GM18505 (cell line): ENCODE measurements around the gene NOL9.

Experiments
- ATAC-seq: cut with Tn5 transposase; IDR thresholded peaks from one replicate; pipeline ENCODE4 v1.9.1; 2021; ENCODE audit not compliant: unreplicated experiment
- POLR2A ChIP-seq: IDR thresholded peaks from 4 replicates; pipeline ENCODE4 v1.6.1; 2011; ENCODE audit warnings: borderline replicate concordance; ENCODE audit not compliant: insufficient read depth, insufficient read length; ENCODE audit errors: extremely low read depth

Gene NOL9

GRCh38 chr1:6513320-6513801 is 41.0 kb downstream of the NOL9 start:
- TF ChIP-seq POLR2A: no peak
- no peak for ATAC-seq

DNA sequence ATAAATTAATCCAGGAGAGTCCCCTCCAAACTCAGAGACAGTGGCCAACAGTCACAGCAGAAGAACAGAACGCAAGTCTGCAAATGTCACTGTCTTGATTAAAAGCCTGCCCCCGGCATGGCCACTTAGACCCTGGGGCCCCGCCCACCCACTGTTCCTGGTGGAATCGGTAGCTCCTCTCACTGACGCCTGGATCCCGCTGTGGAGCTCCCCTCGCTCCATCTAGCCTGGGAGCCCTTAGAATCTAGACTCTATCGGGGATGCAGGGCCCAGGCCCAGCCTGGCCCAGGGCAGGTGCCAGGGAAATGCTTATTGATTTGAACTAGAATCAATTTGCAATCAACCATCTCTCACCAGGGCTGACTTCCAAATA is 41.4 kb downstream of the NOL9 start:
- TF ChIP-seq POLR2A: no peak

DNA sequence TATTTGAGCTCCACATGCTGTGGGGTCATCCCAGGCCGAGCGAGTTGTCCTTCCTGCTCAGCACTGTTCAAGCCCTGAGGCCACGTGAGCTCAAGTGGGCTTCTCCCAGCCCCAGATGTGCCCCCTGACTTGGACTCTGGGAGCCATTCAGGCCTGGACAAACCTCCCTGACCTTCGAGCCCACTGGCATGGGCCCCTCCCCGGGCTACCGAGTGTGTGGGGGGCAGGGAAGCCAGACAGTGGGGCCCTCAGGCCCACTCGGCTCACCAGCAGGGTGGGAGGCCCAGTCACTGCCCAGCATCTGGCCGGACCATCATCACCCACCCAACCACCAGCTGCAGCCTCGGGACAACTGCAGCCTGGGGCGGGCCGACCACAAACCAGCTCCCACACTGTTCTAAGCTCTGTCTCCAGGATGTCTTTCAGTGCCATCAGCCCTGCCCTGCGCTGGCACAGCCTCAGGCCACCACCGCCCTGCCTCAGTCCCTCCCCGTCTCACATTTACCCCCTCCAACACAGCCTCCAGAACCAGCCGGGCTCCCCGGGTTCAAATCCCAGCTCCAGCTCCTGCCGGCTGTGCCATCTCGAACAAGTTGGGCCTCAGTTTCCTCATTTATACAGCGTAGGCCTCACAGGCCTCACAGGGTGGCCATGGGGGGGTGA is 41.9 kb downstream of the NOL9 start:
- ATAC-seq: no peak
- TF ChIP-seq POLR2A: no peak

More for the DNA sequence above, 41.4 kb downstream of the NOL9 start:
- no peak for ATAC-seq

DNA sequence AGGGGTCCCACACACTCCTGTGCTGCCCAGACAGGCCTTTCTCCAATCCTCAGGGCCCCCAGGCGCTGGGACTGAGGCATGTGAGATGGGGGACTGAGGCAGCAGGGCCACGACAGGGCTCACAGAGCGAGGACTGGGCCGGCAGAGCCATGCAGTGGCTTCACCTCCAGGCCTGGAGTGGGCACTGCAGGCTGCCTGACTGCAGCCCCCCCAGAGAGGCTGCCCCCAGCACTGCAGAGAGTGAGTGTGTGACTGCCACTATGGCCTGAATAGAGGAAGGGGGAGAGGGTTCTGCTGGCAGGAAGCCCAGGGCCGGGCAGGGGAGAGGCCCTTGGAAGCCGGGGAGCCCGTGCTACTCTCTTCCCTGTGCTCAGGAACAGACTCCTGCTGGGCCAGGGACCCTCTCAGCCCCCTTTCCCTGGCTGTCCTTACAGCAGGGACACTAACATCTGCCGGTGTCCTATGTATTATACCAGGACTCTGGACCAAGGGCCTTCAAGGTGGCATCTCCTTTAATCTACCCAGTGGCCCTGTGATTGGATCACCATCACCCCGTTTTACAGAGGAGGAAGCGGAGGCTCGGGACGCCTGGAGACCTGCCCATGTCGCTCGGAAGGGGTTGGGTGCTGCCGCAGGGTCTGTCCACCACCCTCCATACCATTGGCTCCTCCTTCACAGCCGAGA is 42.6 kb downstream of the NOL9 start:
- TF ChIP-seq POLR2A: no peak
- ATAC-seq: no peak

DNA sequence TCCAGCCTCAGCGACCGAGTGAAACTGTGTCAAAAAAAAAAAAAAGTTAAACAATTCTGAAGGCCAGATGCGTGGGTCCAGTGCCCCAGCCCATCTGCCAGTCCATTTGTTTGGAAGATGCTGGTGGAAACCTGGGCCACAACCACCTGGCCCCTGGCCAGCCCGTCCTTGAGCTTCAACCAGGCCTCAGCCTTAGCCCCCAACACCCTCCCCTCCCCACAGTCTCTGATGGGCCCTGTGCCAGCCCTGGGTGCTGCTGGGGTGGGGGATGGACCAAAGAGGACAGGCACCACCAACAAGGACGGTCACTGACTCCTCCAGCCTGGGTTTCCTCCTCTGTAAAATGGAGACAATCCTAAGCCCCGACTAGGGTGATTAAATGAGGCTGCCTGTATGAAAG is 43.3 kb downstream of the NOL9 start:
- no peak for ATAC-seq
- no peak for TF ChIP-seq POLR2A

DNA sequence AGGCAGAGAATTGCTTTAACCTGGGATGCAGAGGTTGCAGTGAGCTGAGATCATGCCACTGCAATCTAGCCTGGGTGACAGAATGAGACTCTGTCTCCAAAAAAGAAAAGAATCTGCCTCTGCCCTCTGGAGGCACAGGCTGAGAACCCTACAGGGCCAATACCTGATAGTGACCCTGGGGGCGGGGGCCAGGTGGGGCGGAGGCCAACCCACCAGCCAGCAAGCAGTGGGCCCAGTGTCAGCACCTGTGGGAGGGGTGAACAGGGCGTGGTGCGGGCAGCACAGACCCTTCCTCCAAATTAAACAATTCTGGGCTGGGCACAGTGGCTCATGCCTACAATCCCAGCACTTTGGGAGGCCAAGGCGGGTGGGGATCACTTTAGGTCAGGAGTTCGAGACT is 43.8 kb downstream of the NOL9 start:
- ATAC-seq: no peak
- TF ChIP-seq POLR2A: no peak

DNA sequence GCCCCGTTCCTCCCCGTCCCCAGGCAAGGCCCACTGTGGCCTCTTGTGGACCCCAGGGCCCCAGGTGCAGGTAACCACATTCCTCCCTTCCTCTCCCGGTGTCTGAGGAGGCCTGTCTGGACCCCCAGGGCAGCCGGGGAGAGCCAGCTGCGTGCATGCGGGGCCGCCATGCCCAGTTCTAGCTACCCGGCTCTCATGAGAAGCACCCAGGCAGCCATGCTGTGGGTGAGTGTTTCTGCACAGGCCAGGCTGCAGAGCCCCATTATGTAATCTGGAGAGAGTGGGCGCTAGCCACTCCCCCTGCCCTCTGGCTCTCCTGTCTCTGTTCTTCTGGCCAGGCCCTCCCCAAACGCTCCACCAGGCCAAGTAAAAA is 44.4 kb downstream of the NOL9 start:
- ATAC-seq: no peak

GRCh38 chr1:6509220-6509918 is 44.9 kb downstream of the NOL9 start:
- ATAC-seq: no peak

More for the DNA sequence above, 44.4 kb downstream of the NOL9 start:
- TF ChIP-seq POLR2A: no peak

GRCh38 chr1:6508816-6509189 is 45.5 kb downstream of the NOL9 start:
- ATAC-seq: no peak
- no peak for TF ChIP-seq POLR2A

More at GRCh38 chr1:6509220-6509918, 44.9 kb downstream of the NOL9 start:
- TF ChIP-seq POLR2A: no peak

GRCh38 chr1:6508154-6508815 is 46.0 kb downstream of the NOL9 start:
- no peak for TF ChIP-seq POLR2A
- no peak for ATAC-seq

DNA sequence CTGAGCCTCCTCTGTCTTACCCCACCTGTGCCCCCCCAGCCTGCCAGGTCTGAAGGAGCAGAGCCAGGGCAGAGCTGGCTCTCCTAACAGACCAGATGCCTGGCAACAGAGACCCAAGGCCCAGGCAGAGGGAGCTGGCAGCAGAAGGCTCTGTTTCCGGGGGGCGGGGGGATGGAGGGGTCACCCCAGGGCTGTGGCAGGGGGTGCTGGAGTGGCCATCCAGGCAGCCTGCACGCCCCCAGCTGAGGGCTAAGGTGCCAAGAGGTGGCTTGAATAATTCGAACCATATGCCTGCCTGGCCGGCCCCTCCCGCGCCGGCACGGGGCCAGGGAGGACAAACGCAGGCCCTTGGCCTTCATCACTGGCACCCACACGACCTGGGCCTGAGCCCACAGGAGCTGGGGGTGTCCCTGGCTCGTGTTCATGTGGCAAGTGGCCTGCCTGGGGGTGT is 46.8 kb downstream of the NOL9 start:
- TF ChIP-seq POLR2A: no peak
- ATAC-seq: no peak

GRCh38 chr1:6507037-6507428 is 47.3 kb downstream of the NOL9 start:
- no peak for ATAC-seq
- TF ChIP-seq POLR2A: no peak

GRCh38 chr1:6506210-6507036 is 47.9 kb downstream of the NOL9 start:
- no peak for TF ChIP-seq POLR2A
- no peak for ATAC-seq
